AG04449 (cell line): ENCODE results near the gene HDAC4.

ENCODE experiments used
- CTCF ChIA-PET: fragments of 350-600 bp; formaldehyde crosslinking; extraction: SDS; loops from one replicate; lab custom pipeline; 2021; ENCODE audit warnings: antibody characterized with exemption; lab: Yijun Ruan, JAX
- POLR2A ChIA-PET: fragments of 400-600, 350-600 bp; formaldehyde crosslinking; extraction: SDS; loops from one replicate; lab custom pipeline; 2020; ENCODE audit warnings: antibody characterized with exemption, inconsistent platforms; lab: Yijun Ruan, JAX
- DNase-seq: peaks from one replicate; pipeline ENCODE4 v3.0.0-alpha.2; 2010; ENCODE audit warnings: low read depth, low spot score
- H3K4me3 ChIP-seq: 2 replicates; pipeline ENCODE4 v1.5.1; 2011; ENCODE audit warnings: low read depth, mild to moderate bottlenecking, control low read depth, low read length
- TF ChIP-seq, protein P1 (sequence below): IDR thresholded peaks from one replicate; pipeline ENCODE4 v1.5.1; 2011; ENCODE audit warnings: mild to moderate bottlenecking, moderate library complexity, low read length, control low read depth, inconsistent platforms; ENCODE audit not compliant: insufficient read depth; ENCODE audit errors: missing control alignments

HDAC4 gene

GRCh38 chr2:239266434-239266766, 134.4 kb downstream of the HDAC4 start:
- TF ChIP-seq, protein P1, sequence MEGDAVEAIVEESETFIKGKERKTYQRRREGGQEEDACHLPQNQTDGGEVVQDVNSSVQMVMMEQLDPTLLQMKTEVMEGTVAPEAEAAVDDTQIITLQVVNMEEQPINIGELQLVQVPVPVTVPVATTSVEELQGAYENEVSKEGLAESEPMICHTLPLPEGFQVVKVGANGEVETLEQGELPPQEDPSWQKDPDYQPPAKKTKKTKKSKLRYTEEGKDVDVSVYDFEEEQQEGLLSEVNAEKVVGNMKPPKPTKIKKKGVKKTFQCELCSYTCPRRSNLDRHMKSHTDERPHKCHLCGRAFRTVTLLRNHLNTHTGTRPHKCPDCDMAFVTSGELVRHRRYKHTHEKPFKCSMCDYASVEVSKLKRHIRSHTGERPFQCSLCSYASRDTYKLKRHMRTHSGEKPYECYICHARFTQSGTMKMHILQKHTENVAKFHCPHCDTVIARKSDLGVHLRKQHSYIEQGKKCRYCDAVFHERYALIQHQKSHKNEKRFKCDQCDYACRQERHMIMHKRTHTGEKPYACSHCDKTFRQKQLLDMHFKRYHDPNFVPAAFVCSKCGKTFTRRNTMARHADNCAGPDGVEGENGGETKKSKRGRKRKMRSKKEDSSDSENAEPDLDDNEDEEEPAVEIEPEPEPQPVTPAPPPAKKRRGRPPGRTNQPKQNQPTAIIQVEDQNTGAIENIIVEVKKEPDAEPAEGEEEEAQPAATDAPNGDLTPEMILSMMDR = no peak
- POLR2A ChIA-PET = no interaction called here
- CTCF ChIA-PET = no interaction called here
- DNase-seq = no peak
- no peak overlapping the region for H3K4me3 ChIP-seq

- DNase-seq = no peak
- ChIA-PET POLR2A (no interaction called here), CTCF (no interaction called here)
- TF ChIP-seq, protein P1 = no peak
- H3K4me3 ChIP-seq = no peak overlapping the region
Observed at GRCh38 chr2:239265681-239266433, 135.0 kb downstream of the HDAC4 start.

DNA sequence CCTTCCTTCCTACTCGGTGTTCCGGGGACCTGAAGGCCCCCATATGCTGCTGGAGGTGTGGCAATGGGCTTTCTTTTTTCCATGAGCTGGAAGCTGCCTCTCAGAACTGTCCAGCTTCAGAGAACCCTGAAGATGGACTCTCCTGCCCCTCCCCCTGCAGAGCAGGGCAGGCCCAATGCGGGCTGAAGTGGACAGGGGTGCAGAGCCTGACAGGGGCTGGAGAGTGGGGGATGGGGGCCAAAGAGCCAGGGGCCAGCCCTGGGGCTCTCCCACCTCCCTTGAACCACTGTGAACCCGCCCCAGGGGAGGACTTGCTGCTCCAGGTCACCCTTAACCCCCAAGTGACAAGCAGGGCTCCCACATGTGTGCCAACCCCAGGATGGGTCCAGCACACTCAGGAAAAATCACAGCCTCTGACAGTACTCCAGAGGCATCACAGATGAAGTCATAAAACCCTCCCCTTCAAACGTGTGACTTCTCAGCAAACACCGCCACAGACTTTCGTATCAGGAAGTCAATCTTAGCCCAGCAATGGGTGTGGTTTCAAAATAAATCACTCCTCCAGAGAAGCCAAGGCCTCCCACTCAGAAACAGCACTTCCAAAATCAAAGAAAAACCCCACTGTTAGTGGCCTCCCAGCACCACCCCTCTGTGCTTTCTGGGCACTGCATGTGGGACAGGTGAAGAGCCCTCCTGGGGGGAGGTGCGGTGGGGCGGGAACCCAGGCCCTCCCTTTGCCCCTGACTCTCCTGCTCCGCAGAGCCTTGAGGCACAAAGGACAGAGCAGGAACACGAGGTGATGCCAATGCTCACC, 135.8 kb downstream of the HDAC4 start:
- no peak overlapping the region for H3K4me3 ChIP-seq
- ChIA-PET POLR2A (interaction anchor here (1.3 kb wide), 1 partner anchor 9 kb away, joined by 3 read pairs; no protein-coding TSS in a partner anchor), CTCF (no interaction called here)
- TF ChIP-seq, protein P1 = no peak
- no peak for DNase-seq

GRCh38 chr2:239264492-239264837, 136.4 kb downstream of the HDAC4 start:
- ChIA-PET CTCF (no interaction called here), POLR2A (interaction anchor here (1.3 kb wide), 1 partner anchor 10 kb away, joined by 3 read pairs; no protein-coding TSS in a partner anchor)
- no peak for DNase-seq
- TF ChIP-seq, protein P1 = no peak
- no peak overlapping the region for H3K4me3 ChIP-seq

- no peak overlapping the region for H3K4me3 ChIP-seq
- TF ChIP-seq, protein P1 = no peak
- POLR2A ChIA-PET = interaction anchor here (1.3 kb wide), 1 partner anchor 11 kb away, joined by 3 read pairs; no protein-coding TSS in a partner anchor
- no peak for DNase-seq
- CTCF ChIA-PET = no interaction called here
Observed at GRCh38 chr2:239263669-239264491, 136.9 kb downstream of the HDAC4 start.
